SK-N-SH (cell line): ENCODE results near the gene TNRC6A. TPM values are rescaled to one million over a fixed set of nuclear protein-coding genes. Genes with fewer than 3 reads are reported as not detected.

Experiments
- CTCF ChIA-PET: fragments of 300-600, 350-600 bp; formaldehyde crosslinking; extraction: SDS; loops from one replicate; lab custom pipeline; 2021; lab: Yijun Ruan, JAX
- POLR2A ChIA-PET: fragments of 350-600 bp; sonication (Branson Sonifier 250); formaldehyde crosslinking; extraction: SDS; loops from one replicate; lab custom pipeline; 2020; ENCODE audit warnings: antibody characterized with exemption, inconsistent platforms; lab: Yijun Ruan, JAX
- DNase-seq: peaks from one replicate; pipeline ENCODE4 v3.0.0; 2012
- H2AFZ ChIP-seq: fragments of 200-600 bp; sonication (generic); 2 replicates; pipeline ENCODE4 v1.8.1; 2016; ENCODE audit warnings: antibody characterized with exemption, mild to moderate bottlenecking, low read depth
- H3F3A ChIP-seq: fragments of 200-600 bp; sonication (generic); replicated peaks from 2 replicates; pipeline ENCODE3; 2016; ENCODE audit warnings: antibody characterized with exemption, mild to moderate bottlenecking; ENCODE audit not compliant: insufficient read depth
- H3K27ac ChIP-seq, 2 experiments: fragments of 200-500 bp in 1 of 2; fragments of 200-600 bp in 1 of 2; sonication (Bioruptor generic) in 1 of 2; sonication (generic), shearing (Covaris generic) in 1 of 2; 2 replicates each; pipeline versions ENCODE4 v1.5.1 to v1.6.1; 2014 to 2016; ENCODE audit warnings: low read depth in 2 of 2, inconsistent platforms in 1 of 2, low read length in 1 of 2, mild to moderate bottlenecking in 1 of 2, mixed read lengths in 1 of 2
- H3K27me3 ChIP-seq: fragments of 200-600 bp; sonication (generic), shearing (Covaris generic); 2 replicates; pipeline ENCODE4 v1.6.1; 2016; ENCODE audit warnings: mixed run types; ENCODE audit not compliant: insufficient read depth
- H3K36me3 ChIP-seq, 2 experiments: fragments of 200-500 bp in 1 of 2; fragments of 200-600 bp in 1 of 2; sonication (Bioruptor generic) in 1 of 2; sonication (generic) in 1 of 2; replicated peaks in 1 of 2; 2 replicates each; pipeline versions ENCODE3 to v1.5.1; 2014 to 2016; ENCODE audit warnings: low read length in 1 of 2, mild to moderate bottlenecking in 1 of 2; ENCODE audit not compliant: insufficient read depth in 2 of 2, control insufficient read depth in 1 of 2
- H3K4me1 ChIP-seq, 2 experiments: fragments of 200-500 bp in 1 of 2; fragments of 200-600 bp in 1 of 2; sonication (Bioruptor generic) in 1 of 2; sonication (generic), shearing (Covaris generic) in 1 of 2; 2 replicates each; pipeline versions ENCODE4 v1.5.1 to v1.6.1; 2014 to 2016; ENCODE audit warnings: low read depth in 1 of 2, low read length in 1 of 2, mixed run types in 1 of 2; ENCODE audit not compliant: insufficient read depth in 2 of 2, control insufficient read depth in 1 of 2
- H3K4me2 ChIP-seq: fragments of 200-600 bp; sonication (generic), shearing (Covaris generic); 2 replicates; pipeline ENCODE4 v1.6.1; 2017; ENCODE audit warnings: mixed run types
- H3K4me3 ChIP-seq, 2 experiments: fragments of 200-500 bp in 1 of 2; fragments of 200-600 bp in 1 of 2; sonication (Bioruptor generic) in 1 of 2; sonication (generic), shearing (Covaris generic) in 1 of 2; 2 replicates each; pipeline versions ENCODE4 v1.5.1 to v1.8.1; 2014 to 2016; ENCODE audit warnings: low read depth in 2 of 2, inconsistent platforms in 1 of 2, low read length in 1 of 2, mild to moderate bottlenecking in 1 of 2, mixed read lengths in 1 of 2, moderate library complexity in 1 of 2
- H3K79me2 ChIP-seq: fragments of 200-600 bp; sonication (generic); 2 replicates; pipeline ENCODE4 v1.8.1; 2017; ENCODE audit warnings: mild to moderate bottlenecking; ENCODE audit not compliant: insufficient read depth
- H3K9ac ChIP-seq: fragments of 200-600 bp; sonication (generic); 2 replicates; pipeline ENCODE4 v1.6.1; 2017; ENCODE audit warnings: mixed run types
- H3K9me2 ChIP-seq: fragments of 200-600 bp; sonication (generic); 2 replicates; pipeline ENCODE4 v1.6.1; 2017; ENCODE audit warnings: mixed run types
- H3K9me3 ChIP-seq: fragments of 200-600 bp; sonication (generic); 2 replicates; pipeline ENCODE4 v1.6.1; 2017; ENCODE audit warnings: mixed run types, mild to moderate bottlenecking, moderate library complexity
- H4K20me1 ChIP-seq: fragments of 200-600 bp; sonication (generic); 2 replicates; pipeline ENCODE4 v1.6.1; 2017; ENCODE audit warnings: mild to moderate bottlenecking, mixed run types; ENCODE audit not compliant: insufficient read depth
- CHD2 ChIP-seq: fragments of 150-350 bp; IDR thresholded peaks from 2 replicates; pipeline ENCODE4 v1.6.1; 2018; ENCODE audit warnings: low read length; ENCODE audit not compliant: partially characterized antibody
- CTCF ChIP-seq: fragments of 200-600 bp; sonication (generic); IDR thresholded peaks from 2 replicates; pipeline ENCODE4 v1.6.1; 2017; ENCODE audit warnings: antibody characterized with exemption, mild to moderate bottlenecking, moderate library complexity
- ELF1 ChIP-seq: IDR thresholded peaks from 2 replicates; pipeline ENCODE4 v1.4.0; 2012
- EP300 ChIP-seq, 2 experiments: IDR thresholded peaks; 2 replicates each; pipeline versions ENCODE4 v1.4.0 to v1.6.1; 2012; ENCODE audit warnings: borderline replicate concordance in 1 of 2, low read depth in 1 of 2, low read length in 1 of 2
- EZH2phosphoT487 ChIP-seq: fragments of 200-600 bp; sonication (generic); IDR thresholded peaks from 2 replicates; pipeline ENCODE4 v1.6.1; 2017; ENCODE audit warnings: low read depth, mixed run types, mild to moderate bottlenecking, antibody characterized with exemption, moderate library complexity, borderline replicate concordance
- FOXJ3 ChIP-seq: sonication (generic); formaldehyde crosslinking; IDR thresholded peaks from 2 replicates; pipeline ENCODE4 v1.5.1; 2020; ENCODE audit warnings: mild to moderate bottlenecking, missing genetic modification reagents
- GABPA ChIP-seq: IDR thresholded peaks from 2 replicates; pipeline ENCODE4 v1.4.0; 2012; ENCODE audit warnings: low read depth, mild to moderate bottlenecking
- GATA2 ChIP-seq: sonication (generic); formaldehyde crosslinking; IDR thresholded peaks from 2 replicates; pipeline ENCODE4 v1.5.0; 2020; ENCODE audit warnings: mild to moderate bottlenecking, missing genetic modification reagents
- JUND ChIP-seq: IDR thresholded peaks from 2 replicates; pipeline ENCODE4 v1.4.0; 2012
- MAX ChIP-seq: IDR thresholded peaks from 2 replicates; pipeline ENCODE4 v1.4.0; 2012; ENCODE audit warnings: low read depth
- MEF2A ChIP-seq: IDR thresholded peaks from 2 replicates; pipeline ENCODE4 v1.4.0; 2012; ENCODE audit warnings: low read depth, borderline replicate concordance
- NFIC ChIP-seq: IDR thresholded peaks from 2 replicates; pipeline ENCODE4 v1.4.0; 2012; ENCODE audit warnings: borderline replicate concordance
- POLR2AphosphoS5 ChIP-seq: IDR thresholded peaks from 2 replicates; pipeline ENCODE4 v1.6.1; 2012; ENCODE audit warnings: low read depth, low read length
- REST ChIP-seq: IDR thresholded peaks from 2 replicates; pipeline ENCODE4 v1.6.1; 2012; ENCODE audit warnings: mild to moderate bottlenecking, low read depth, low read length, moderate library complexity
- RFX5 ChIP-seq: IDR thresholded peaks from 2 replicates; pipeline ENCODE4 v1.6.1; 2012; ENCODE audit warnings: mild to moderate bottlenecking, improper control_type of control experiment, low read length
- RXRA ChIP-seq: IDR thresholded peaks from 2 replicates; pipeline ENCODE4 v1.4.0; 2012; ENCODE audit warnings: low read depth, mild to moderate bottlenecking, borderline replicate concordance
- SIN3A ChIP-seq: IDR thresholded peaks from 2 replicates; pipeline ENCODE4 v1.6.1; 2012; ENCODE audit warnings: low read depth, mild to moderate bottlenecking, low read length, moderate library complexity, borderline replicate concordance
- SMC3 ChIP-seq: IDR thresholded peaks from 2 replicates; pipeline ENCODE4 v1.6.1; 2012; ENCODE audit warnings: low read depth, low read length, improper control_type of control experiment
- TCF12 ChIP-seq: IDR thresholded peaks from 2 replicates; pipeline ENCODE4 v1.4.0; 2012
- TEAD4 ChIP-seq: IDR thresholded peaks from 2 replicates; pipeline ENCODE4 v1.4.0; 2012; ENCODE audit warnings: mild to moderate bottlenecking, borderline replicate concordance; ENCODE audit not compliant: insufficient read depth
- USF1 ChIP-seq: IDR thresholded peaks from 2 replicates; pipeline ENCODE4 v1.4.0; 2012; ENCODE audit warnings: low read depth, borderline replicate concordance
- ZBTB33 ChIP-seq: IDR thresholded peaks from 2 replicates; pipeline ENCODE4 v1.4.0; 2012; ENCODE audit warnings: low read depth, borderline replicate concordance
- WGBS: methylation state at CpG from one replicate; pipeline ENCODE4 v1.1.6; 2017; ENCODE audit warnings: low lambda C conversion rate; 5-methylcytosine and 5-hydroxymethylcytosine counted together
- polyA plus RNA-seq, 3 experiments: library from polyadenylated mRNA; depleted of rRNA; stranded (reverse); fragments of >200 nt; gene quantifications; 2 replicates each; pipeline ENCODE4 v1.2.3, GENCODE V29; 2012

The TNRC6A gene
- polyA plus RNA-seq, 1 of the 3 experiments (the other 2 are of a cell fraction): 32.5 TPM

GRCh38 chr16:24700549-24701392 lies 28.7 kb upstream of the TNRC6A start:
- Histone ChIP-seq H3K36me3 (no peaks in the 10 kb centered on the region), H3K9me3 (no peaks in the 10 kb centered on the region), H3K79me2 (no peaks in the 10 kb centered on the region; the same call in 1 of the 2 replicates), H4K20me1 (no peaks in the 10 kb centered on the region), H3F3A (peaks cover 14% of the 10 kb centered on the region), H3K4me2 (peak overlapping the region; percentile 45), H3K9me2 (no peaks in the 10 kb centered on the region), H3K27me3 (no peaks in the 10 kb centered on the region), H3K4me3 (no peak overlapping the region; a peak in 1 of 4 replicates), H3K9ac (peak overlapping the region; percentile 43; the same call in 1 of the 2 replicates), H3K4me1 (peaks cover 0 to 11% of the 10 kb centered on the region in 2 experiments; a peak in 2 of 4 replicates), H2AFZ (no peak overlapping the region; the same call in 1 of the 2 replicates), H3K27ac (peak overlapping the region; percentile 40 to 88; a peak in 3 of 4 replicates)
- DNase-seq: peak; percentile 28
- CTCF ChIA-PET: interaction anchor here (1.5 to 2.0 kb wide), 2 partner anchors 11 to 184 kb away, joined by 4 to 6 read pairs; no protein-coding TSS in a partner anchor
- 44% methylated on average over 11 of the region's 11 CpGs for WGBS
- POLR2A ChIA-PET: no interaction called here
- peak; percentile 83; the same call in 1 of the 2 replicates for TF ChIP-seq SIN3A
- peak; percentile 70; the same call in 1 of the 2 replicates for TF ChIP-seq POLR2AphosphoS5
- TF ChIP-seq ELF1: no peak
- TF ChIP-seq GATA2 (CRISPR knock-in tag): no peak
- no peak for TF ChIP-seq CHD2
- TF ChIP-seq TEAD4: peak; percentile 96
- peak; percentile 73; the same call in 1 of the 2 replicates for TF ChIP-seq MAX
- TF ChIP-seq SMC3: 0 out of 2 replicates have a peak, but pooled peaks have one; percentile 8
- TF ChIP-seq FOXJ3 (CRISPR knock-in tag): no peak
- peak; percentile 19; the same call in 1 of the 2 replicates for TF ChIP-seq MEF2A
- TF ChIP-seq GABPA: peak; percentile 25; the same call in 1 of the 2 replicates
- TF ChIP-seq TCF12: peak; percentile 87
- peak; percentile 50 for TF ChIP-seq CTCF
- peak; percentile 25; the same call in 1 of the 2 replicates for TF ChIP-seq REST
- TF ChIP-seq EP300 (IDR thresholded peaks at IDR 0.05; ENCODE audit: borderline replicate concordance in 1 of 2, low read depth in 1 of 2, low read length in 1 of 2): peak; percentile 34 to 97; a peak in 3 of 4 replicates
- peak; percentile 87; the same call in 1 of the 2 replicates for TF ChIP-seq RXRA
- peak; percentile 99 for TF ChIP-seq JUND
- TF ChIP-seq EZH2phosphoT487: no peak
- TF ChIP-seq USF1: no peak
- TF ChIP-seq ZBTB33: no peak
- TF ChIP-seq RFX5: no peak
- peak; percentile 99 for TF ChIP-seq NFIC
